HG03442 (cell line): ENCODE data around the gene MRPS14.
A peak's percentile ranks its signal among the peaks of the same experiment; 100 is the strongest.

Source experiments
- ATAC-seq: cut with Tn5 transposase; IDR thresholded peaks from one replicate; pipeline ENCODE4 v1.9.1; 2021; ENCODE audit warnings: mild to moderate bottlenecking, moderate library complexity; ENCODE audit not compliant: unreplicated experiment

Gene MRPS14

GRCh38 chr1:175024773-175025172 lies 1.5 kb upstream of the MRPS14 start:
- ATAC-seq: no peak

- ATAC-seq: peak; percentile 6
Measured at GRCh38 chr1:175023922-175024242, 657 bp upstream of the MRPS14 start.

GRCh38 chr1:175019524-175019923 lies 3.7 kb downstream of the MRPS14 start:
- no peak for ATAC-seq

- ATAC-seq: no peak
Measured at GRCh38 chr1:175015243-175015642, 8.0 kb downstream of the MRPS14 start.

- ATAC-seq: no peak
Measured at GRCh38 chr1:175013445-175013844, 9.8 kb downstream of the MRPS14 start.

- no peak for ATAC-seq
Measured at GRCh38 chr1:175009532-175009931, 13.7 kb downstream of the MRPS14 start.

- ATAC-seq: no peak
Measured at GRCh38 chr1:175005085-175005783, 18.0 kb downstream of the MRPS14 start.

- no peak for ATAC-seq
Measured at GRCh38 chr1:175003521-175003920, 19.7 kb downstream of the MRPS14 start.

GRCh38 chr1:175002910-175003517 lies 20.2 kb downstream of the MRPS14 start:
- no peak for ATAC-seq

GRCh38 chr1:175000697-175001187 lies 22.5 kb downstream of the MRPS14 start:
- no peak for ATAC-seq

GRCh38 chr1:174999936-175000696 lies 23.1 kb downstream of the MRPS14 start, which contains the start of gene CACYBP:
Gene CACYBP (plus strand): TSS chr1:174999947. CDS start chr1:175000181, 234 bp downstream.
- ATAC-seq: peak; percentile 6

GRCh38 chr1:174999216-174999935 lies 23.8 kb downstream of the MRPS14 start:
- peak; percentile 77 for ATAC-seq

- no peak for ATAC-seq
Measured at GRCh38 chr1:174998569-174999215, 24.5 kb downstream of the MRPS14 start.

- ATAC-seq: no peak
Measured at GRCh38 chr1:174997041-174997440, 26.2 kb downstream of the MRPS14 start.

GRCh38 chr1:174996476-174996875 lies 26.7 kb downstream of the MRPS14 start:
- ATAC-seq: no peak

- no peak for ATAC-seq
Measured at GRCh38 chr1:174995916-174996315, 27.3 kb downstream of the MRPS14 start.

- no peak for ATAC-seq
Measured at GRCh38 chr1:174995121-174995520, 28.1 kb downstream of the MRPS14 start.

- ATAC-seq: no peak
Measured at GRCh38 chr1:174991473-174991872, 31.8 kb downstream of the MRPS14 start.

- peak; percentile 63 for ATAC-seq
Measured at GRCh38 chr1:174990382-174990999, 32.7 kb downstream of the MRPS14 start.

GRCh38 chr1:174989536-174990220 lies 33.5 kb downstream of the MRPS14 start:
- no peak for ATAC-seq
